SK-N-MC (cell line): ENCODE results near the gene OR4C3.
"Not testable (repeated sequence)": the region's sequence is repeated elsewhere in the genome, so short reads cannot be mapped to it uniquely, and the experiment has no call there.

Source experiments
- DNase-seq: peaks from one replicate; pipeline ENCODE4 v3.0.0-alpha.2; 2011; ENCODE audit warnings: low read depth, low spot score
- H3K27ac ChIP-seq: fragments of 200-600 bp; sonication (generic); 2 replicates; pipeline ENCODE4 v1.5.1; 2016; ENCODE audit warnings: mixed run types
- H3K36me3 ChIP-seq: fragments of 200-600 bp; sonication (generic); 2 replicates; pipeline ENCODE4 v1.6.1; 2017; ENCODE audit warnings: antibody characterized with exemption, low read length, mixed read lengths; ENCODE audit not compliant: insufficient read depth
- H3K4me3 ChIP-seq: fragments of 200-600 bp; sonication (generic); 2 replicates; pipeline ENCODE4 v1.5.1; 2016
- H3K9ac ChIP-seq: fragments of 200-600 bp; sonication (generic); 2 replicates; pipeline ENCODE4 v1.8.0; 2017; ENCODE audit warnings: mixed run types, mixed read lengths; ENCODE audit not compliant: insufficient read length
- H3K9me3 ChIP-seq: fragments of 200-600 bp; sonication (generic); 2 replicates; pipeline ENCODE4 v1.6.1; 2017; ENCODE audit warnings: low read depth, mild to moderate bottlenecking, antibody characterized with exemption, low read length, moderate library complexity, mixed read lengths
- EZH2 ChIP-seq: fragments of 200-600 bp; sonication (generic); IDR thresholded peaks from one replicate; pipeline ENCODE4 v1.6.1; 2017; ENCODE audit warnings: antibody characterized with exemption
- FOXP2 ChIP-seq: optimal IDR thresholded peaks from 2 replicates; pipeline ENCODE3; 2011; ENCODE audit warnings: mild to moderate bottlenecking, moderate library complexity; ENCODE audit not compliant: insufficient read depth; ENCODE audit errors: extremely low read length, control extremely low read depth
- POLR2AphosphoS5 ChIP-seq: IDR thresholded peaks from 2 replicates; pipeline ENCODE4 v1.6.1; 2012; ENCODE audit warnings: mild to moderate bottlenecking, low read depth, low read length, borderline replicate concordance

Gene OR4C3

DNA sequence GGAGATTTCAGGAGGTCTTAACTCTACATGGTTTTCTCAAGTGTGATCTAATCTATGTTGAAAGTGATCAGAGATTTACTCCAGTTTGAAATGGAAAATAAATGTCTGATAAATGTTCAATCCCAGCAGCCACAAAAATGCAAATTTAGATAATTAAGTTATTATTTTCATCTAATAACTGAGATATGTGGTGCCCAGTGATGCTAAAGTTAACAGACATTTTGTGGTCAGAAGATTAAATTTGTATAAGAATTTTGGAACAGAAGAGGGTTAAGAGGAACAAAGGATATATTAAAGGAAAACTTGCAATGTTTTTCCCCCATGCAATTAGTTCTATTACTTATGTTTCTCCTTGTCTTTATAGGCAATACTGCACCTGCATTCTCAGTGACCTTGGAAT is at the start of gene OR4C3:
Gene OR4C3 (plus strand): TSS at position 301 of the 400 bp plus-strand sequence. CDS start 102 bp downstream, outside the sequence.
- H3K4me3 ChIP-seq, H3K36me3 ChIP-seq, H3K9me3 ChIP-seq, H3K9ac ChIP-seq, DNase-seq, H3K27ac ChIP-seq: not testable (repeated sequence)

GRCh38 chr11:48305923-48306322 is 18.8 kb upstream of the OR4C3 start, which contains the start of gene OR4S1:
OR4S1 (plus strand) TSS chr11:48306223; CDS start chr11:48306223, 0 bp downstream.
- TF ChIP-seq FOXP2 (no peak), POLR2AphosphoS5 (no peak), EZH2 (no peak)
- no peak for DNase-seq
- H3K9ac ChIP-seq: no peak within 1 kb of the TSS
- no peak within 1 kb of the TSS for H3K27ac ChIP-seq
- no peak within 1 kb of the TSS for H3K4me3 ChIP-seq
- H3K36me3 ChIP-seq: no peaks in the 10 kb centered on the region
- no peaks in the 10 kb centered on the region for H3K9me3 ChIP-seq

- Histone ChIP-seq H3K36me3 (no peaks in the 10 kb centered on the region), H3K4me3 (no peak overlapping the region), H3K9me3 (no peaks in the 10 kb centered on the region), H3K27ac (no peak overlapping the region), H3K9ac (no peak overlapping the region)
- DNase-seq: peak; percentile 22
- TF ChIP-seq FOXP2 (no peak), POLR2AphosphoS5 (no peak), EZH2 (no peak)
Measured at GRCh38 chr11:48307760-48308386, 16.8 kb upstream of the OR4C3 start.

- not testable (repeated sequence) for H3K36me3 ChIP-seq, H3K9ac ChIP-seq, H3K27ac ChIP-seq, H3K4me3 ChIP-seq, DNase-seq, H3K9me3 ChIP-seq
Measured at GRCh38 chr11:48313590-48313989, 11.1 kb upstream of the OR4C3 start.

DNA sequence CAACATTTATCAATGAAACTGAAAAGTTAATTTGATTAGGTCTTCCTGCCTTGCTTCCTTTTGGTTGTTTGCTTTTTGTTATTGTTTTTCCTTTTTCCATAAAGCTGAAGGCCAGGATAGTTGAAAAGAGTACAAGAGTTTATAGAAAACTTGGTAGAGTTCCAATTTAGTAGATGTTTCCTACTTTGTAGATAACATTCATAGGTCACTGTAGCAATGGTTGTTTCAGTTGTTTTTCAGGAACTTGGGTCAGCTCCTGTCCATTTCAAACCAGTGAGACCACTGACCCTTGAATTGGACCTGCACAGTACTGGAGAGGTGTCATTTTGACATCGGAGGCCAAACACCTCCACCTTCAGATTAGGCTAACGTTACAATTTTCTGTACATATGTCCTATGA is 4.9 kb upstream of the OR4C3 start:
- H3K9me3 ChIP-seq: not testable (repeated sequence)

DNA sequence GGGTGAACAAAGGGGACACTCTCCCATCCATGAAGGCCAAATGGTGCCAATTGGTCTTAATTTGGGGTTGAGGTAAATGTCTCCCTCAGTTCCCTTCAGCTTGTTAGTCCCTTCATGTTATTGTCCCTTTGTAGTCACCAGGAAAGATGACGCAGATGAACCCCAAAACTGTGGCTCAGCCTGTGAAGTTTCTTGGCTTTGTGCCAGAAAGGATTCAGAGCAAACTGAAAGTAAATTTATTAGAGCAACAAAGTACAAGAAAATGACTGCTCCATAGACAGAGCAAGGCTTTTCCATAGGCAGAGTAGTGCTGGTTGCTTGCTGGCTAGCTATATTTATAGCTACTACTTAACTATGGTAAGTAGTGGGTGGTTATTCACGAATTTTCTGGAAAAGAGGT is 16.7 kb downstream of the OR4C3 start:
- no peak for TF ChIP-seq FOXP2
- no peak for TF ChIP-seq POLR2AphosphoS5
- no peak for TF ChIP-seq EZH2
- no peak overlapping the region for H3K9ac ChIP-seq
- no peak for DNase-seq
- H3K36me3 ChIP-seq: no peaks in the 10 kb centered on the region
- H3K27ac ChIP-seq: no peak overlapping the region
- no peaks in the 10 kb centered on the region for H3K9me3 ChIP-seq
- H3K4me3 ChIP-seq: no peak overlapping the region

More for the DNA sequence above, 4.9 kb upstream of the OR4C3 start:
- H3K27ac ChIP-seq, H3K9ac ChIP-seq, DNase-seq, H3K36me3 ChIP-seq, H3K4me3 ChIP-seq: not testable (repeated sequence)

- not testable (repeated sequence) for H3K9me3 ChIP-seq, H3K4me3 ChIP-seq, H3K36me3 ChIP-seq, DNase-seq, H3K27ac ChIP-seq, H3K9ac ChIP-seq
Measured at GRCh38 chr11:48342505-48342904, 17.8 kb downstream of the OR4C3 start.

- H3K4me3 ChIP-seq, H3K9me3 ChIP-seq, H3K9ac ChIP-seq, H3K27ac ChIP-seq, DNase-seq, H3K36me3 ChIP-seq: not testable (repeated sequence)
Measured at GRCh38 chr11:48346286-48346685, 21.6 kb downstream of the OR4C3 start.

DNA sequence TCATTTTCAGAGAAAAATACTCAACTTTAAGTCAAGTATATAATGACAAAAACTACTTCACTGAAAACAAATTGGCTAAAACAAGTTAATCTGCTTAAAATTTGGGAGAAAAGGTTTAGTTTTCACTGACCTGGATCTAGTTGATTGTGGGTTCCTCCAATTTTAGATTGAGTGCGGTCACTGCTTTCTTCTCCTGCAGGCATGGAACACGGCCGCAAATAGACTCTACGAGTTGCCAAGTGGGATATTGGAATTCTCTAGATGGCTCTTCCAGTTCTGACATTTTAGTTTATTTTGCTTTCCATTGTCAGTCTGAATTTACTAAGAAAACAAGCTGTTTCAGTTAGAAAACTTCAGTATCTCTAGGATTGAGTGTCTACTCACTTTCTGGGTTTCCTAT is 29.3 kb downstream of the OR4C3 start:
- no peaks in the 10 kb centered on the region for H3K9me3 ChIP-seq
- no peak overlapping the region for H3K9ac ChIP-seq
- DNase-seq: no peak
- no peak overlapping the region for H3K27ac ChIP-seq
- no peak overlapping the region for H3K4me3 ChIP-seq
- no peak for TF ChIP-seq POLR2AphosphoS5
- TF ChIP-seq EZH2: no peak
- no peak for TF ChIP-seq FOXP2
- H3K36me3 ChIP-seq: no peaks in the 10 kb centered on the region

- H3K9ac ChIP-seq: no peak overlapping the region
- no peak for DNase-seq
- no peak overlapping the region for H3K4me3 ChIP-seq
- H3K9me3 ChIP-seq: no peaks in the 10 kb centered on the region
- TF ChIP-seq POLR2AphosphoS5 (no peak), EZH2 (no peak), FOXP2 (no peak)
- H3K27ac ChIP-seq: no peak overlapping the region
- H3K36me3 ChIP-seq: no peaks in the 10 kb centered on the region
Measured at GRCh38 chr11:48354677-48355076, 30.0 kb downstream of the OR4C3 start.

- not testable (repeated sequence) for H3K9ac ChIP-seq, H3K9me3 ChIP-seq, H3K36me3 ChIP-seq, DNase-seq, H3K27ac ChIP-seq, H3K4me3 ChIP-seq
Measured at GRCh38 chr11:48361289-48361688, 36.6 kb downstream of the OR4C3 start.
